ENCODE data around the gene UNC5C.

The UNC5C gene

GRCh38 chr4:95585016-95585695 is 36.4 kb upstream of the UNC5C start:
- TF ChIP-seq CTCF (IDR thresholded peaks at IDR 0.05; ENCODE audit: insufficient read depth, low read depth, low read length, missing control alignments), result no peak
- H3K4me3 ChIP-seq (ENCODE audit: low read depth, low read length), result no peak overlapping the region
- no peak for DNase-seq (ENCODE audit: low read depth)

- TF ChIP-seq CTCF (IDR thresholded peaks at IDR 0.05; ENCODE audit: insufficient read depth, low read depth, low read length, missing control alignments), result no peak
- DNase-seq (ENCODE audit: low read depth), result no peak
- no peak overlapping the region for H3K4me3 ChIP-seq (ENCODE audit: low read depth, low read length)
These were observed 31.5 kb upstream of the UNC5C start for GRCh38 chr4:95580226-95580625.

GRCh38 chr4:95572304-95572991 is 23.7 kb upstream of the UNC5C start:
- no peak for DNase-seq (ENCODE audit: low read depth)
- no peak for TF ChIP-seq CTCF (IDR thresholded peaks at IDR 0.05; ENCODE audit: insufficient read depth, low read depth, low read length, missing control alignments)
- H3K4me3 ChIP-seq (ENCODE audit: low read depth, low read length), result no peak overlapping the region

GRCh38 chr4:95571577-95571976 is 22.8 kb upstream of the UNC5C start:
- no peak overlapping the region for H3K4me3 ChIP-seq (ENCODE audit: low read depth, low read length)
- no peak for DNase-seq (ENCODE audit: low read depth)
- no peak for TF ChIP-seq CTCF (IDR thresholded peaks at IDR 0.05; ENCODE audit: insufficient read depth, low read depth, low read length, missing control alignments)

- no peak for TF ChIP-seq CTCF (IDR thresholded peaks at IDR 0.05; ENCODE audit: insufficient read depth, low read depth, low read length, missing control alignments)
- no peak for DNase-seq (ENCODE audit: low read depth)
- no peak overlapping the region for H3K4me3 ChIP-seq (ENCODE audit: low read depth, low read length)
These were observed 15.0 kb upstream of the UNC5C start for GRCh38 chr4:95563638-95564337.

GRCh38 chr4:95560774-95561173 is 12.0 kb upstream of the UNC5C start:
- DNase-seq (ENCODE audit: low read depth), result no peak
- TF ChIP-seq CTCF (IDR thresholded peaks at IDR 0.05; ENCODE audit: insufficient read depth, low read depth, low read length, missing control alignments), result no peak
- H3K4me3 ChIP-seq (ENCODE audit: low read depth, low read length), result no peak overlapping the region

Measured in GM12865 (cell line).